RWPE2 (cell line): ENCODE measurements around the gene CADM4.

Source experiments
- ATAC-seq: fragments of 200-7000 bp; cut with Tn5 transposase; 3 replicates; pipeline ENCODE4 v1.9.1; 2021; ENCODE audit warnings: low read depth
- DNase-seq: peaks from one replicate; pipeline ENCODE4 v3.0.0-alpha.2; 2020; ENCODE audit warnings: low spot score
- H3K27ac ChIP-seq: fragments of 450-650 bp; 2 replicates; pipeline ENCODE4 v1.5.1; 2017; ENCODE audit warnings: mild to moderate bottlenecking; ENCODE audit not compliant: poor library complexity, severe bottlenecking
- H3K27me3 ChIP-seq: fragments of 250-450 bp; sonication (Bioruptor Pico); 2 replicates; pipeline ENCODE4 v1.5.1; 2021; ENCODE audit warnings: mild to moderate bottlenecking, moderate library complexity; ENCODE audit not compliant: insufficient read depth, poor library complexity, severe bottlenecking
- H3K36me3 ChIP-seq: fragments of 250-450 bp; sonication (Bioruptor Pico); 2 replicates; pipeline ENCODE4 v1.5.1; 2020; ENCODE audit warnings: low read depth, mild to moderate bottlenecking, moderate library complexity
- H3K4me1 ChIP-seq: fragments of 250-450 bp; sonication (Bioruptor Pico); 2 replicates; pipeline ENCODE4 v1.5.1; 2021; ENCODE audit warnings: mild to moderate bottlenecking, moderate library complexity; ENCODE audit not compliant: insufficient read depth, poor library complexity, severe bottlenecking
- H3K4me3 ChIP-seq: fragments of 250-450 bp; sonication (Bioruptor Pico); 2 replicates; pipeline ENCODE4 v1.5.1; 2021; ENCODE audit warnings: mild to moderate bottlenecking, moderate library complexity; ENCODE audit not compliant: severe bottlenecking
- H3K9me3 ChIP-seq: fragments of 250-450 bp; sonication (Bioruptor Pico); 2 replicates; pipeline ENCODE4 v1.5.1; 2021; ENCODE audit warnings: mild to moderate bottlenecking, moderate library complexity; ENCODE audit not compliant: severe bottlenecking
- CTCF ChIP-seq: fragments of 450-650 bp; IDR thresholded peaks from one replicate; pipeline ENCODE4 v1.5.1; 2017; ENCODE audit warnings: mild to moderate bottlenecking, moderate library complexity; ENCODE audit not compliant: poor library complexity, severe bottlenecking

CADM4 gene

GRCh38 chr19:43618921-43619261, 20.8 kb downstream of the CADM4 start:
- Histone ChIP-seq H3K36me3 (no peaks in the 10 kb centered on the region), H3K27me3 (no peaks in the 10 kb centered on the region), H3K27ac (peak overlapping the region; percentile 58), H3K9me3 (no peaks in the 10 kb centered on the region), H3K4me1 (no peaks in the 10 kb centered on the region), H3K4me3 (peak overlapping the region; percentile 55)
- ATAC-seq (peak; percentile 28), DNase-seq (no peak)
- no peak for TF ChIP-seq CTCF

GRCh38 chr19:43616954-43617353, 22.7 kb downstream of the CADM4 start:
- no peaks in the 10 kb centered on the region for H3K27me3 ChIP-seq
- H3K36me3 ChIP-seq, result peaks cover 7% of the 10 kb centered on the region; the same call in 1 of the 2 replicates
- ATAC-seq (no peak), DNase-seq (no peak)
- no peaks in the 10 kb centered on the region for H3K9me3 ChIP-seq
- H3K4me3 ChIP-seq, result no peak overlapping the region
- no peak overlapping the region for H3K27ac ChIP-seq
- no peaks in the 10 kb centered on the region for H3K4me1 ChIP-seq
- TF ChIP-seq CTCF, result no peak

GRCh38 chr19:43616306-43616705, 23.3 kb downstream of the CADM4 start:
- Histone ChIP-seq H3K27me3 (no peaks in the 10 kb centered on the region), H3K27ac (no peak overlapping the region), H3K4me1 (no peaks in the 10 kb centered on the region), H3K36me3 (peaks cover 8% of the 10 kb centered on the region; the same call in 1 of the 2 replicates), H3K9me3 (no peaks in the 10 kb centered on the region), H3K4me3 (no peak overlapping the region)
- DNase-seq (no peak), ATAC-seq (no peak)
- TF ChIP-seq CTCF, result no peak

GRCh38 chr19:43612374-43612773, 27.3 kb downstream of the CADM4 start:
- H3K27me3 ChIP-seq, result no peaks in the 10 kb centered on the region
- H3K9me3 ChIP-seq, result no peaks in the 10 kb centered on the region
- ATAC-seq (no peak), DNase-seq (no peak)
- H3K36me3 ChIP-seq, result peaks cover 8% of the 10 kb centered on the region; the same call in 1 of the 2 replicates
- no peak overlapping the region for H3K27ac ChIP-seq
- no peak overlapping the region for H3K4me3 ChIP-seq
- H3K4me1 ChIP-seq, result no peaks in the 10 kb centered on the region
- TF ChIP-seq CTCF, result no peak

GRCh38 chr19:43611788-43612187, 27.9 kb downstream of the CADM4 start, which contains the start of gene SRRM5:
Gene SRRM5, plus strand, starts transcription at chr19:43612088. Its CDS starts 34 bp downstream, at chr19:43612122.
- no peak for DNase-seq
- no peaks in the 10 kb centered on the region for H3K27me3 ChIP-seq
- no peak for ATAC-seq
- no peak for TF ChIP-seq CTCF
- no peaks in the 10 kb centered on the region for H3K9me3 ChIP-seq
- H3K4me3 ChIP-seq, result no peak within 1 kb of the TSS
- peaks cover 5% of the 10 kb centered on the region for H3K4me1 ChIP-seq
- no peak within 1 kb of the TSS for H3K27ac ChIP-seq
- peaks cover 8% of the 10 kb centered on the region; the same call in 1 of the 2 replicates for H3K36me3 ChIP-seq
